Right renal cortex interstitium (tissue), 3 donors: ENCODE data around the gene PEX14. TPM values are rescaled to one million over a fixed set of nuclear protein-coding genes. Genes with fewer than 3 reads are reported as not detected.

Experiments
- DNase-seq, 3 donors: peaks; one replicate each; pipeline ENCODE4 v3.0.0-alpha.2; 2013; ENCODE audit warnings: low read depth in 3 of 3, low spot score in 2 of 3
- polyA plus RNA-seq, 3 donors: library from polyadenylated mRNA; unstranded; fragments of 120-200 nt; gene quantifications; one replicate each; pipeline ENCODE4 v1.2.1, GENCODE V29; 2013; ENCODE audit not compliant: insufficient read length in 3 of 3

PEX14 gene
- polyA plus RNA-seq, 3 donors = 19.2 to 20.4 (median 19.5) TPM

GRCh38 chr1:10674700-10675609 is 200.2 kb downstream of the PEX14 start:
- DNase-seq = no peak

DNA sequence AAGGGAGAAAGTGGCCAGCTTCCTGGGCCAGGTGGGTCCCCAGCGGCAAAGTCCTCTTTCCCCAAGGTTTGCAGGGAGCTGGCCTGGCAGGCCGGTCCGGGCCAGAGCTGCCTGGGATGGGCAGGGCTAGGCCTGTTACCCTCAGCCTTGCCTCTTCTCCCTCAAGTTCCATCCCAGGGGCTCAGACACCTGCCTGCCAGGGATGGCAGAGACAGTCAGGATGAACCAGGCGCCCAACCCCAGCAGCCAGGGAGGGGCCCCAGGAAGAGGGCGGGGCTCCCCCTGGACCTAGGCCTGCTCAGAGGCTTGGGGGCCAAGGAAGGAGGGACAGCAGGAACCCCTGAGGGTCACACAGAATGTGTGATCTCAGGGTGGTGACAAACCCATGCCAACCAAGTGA is 201.1 kb downstream of the PEX14 start:
- DNase-seq = no peak

DNA sequence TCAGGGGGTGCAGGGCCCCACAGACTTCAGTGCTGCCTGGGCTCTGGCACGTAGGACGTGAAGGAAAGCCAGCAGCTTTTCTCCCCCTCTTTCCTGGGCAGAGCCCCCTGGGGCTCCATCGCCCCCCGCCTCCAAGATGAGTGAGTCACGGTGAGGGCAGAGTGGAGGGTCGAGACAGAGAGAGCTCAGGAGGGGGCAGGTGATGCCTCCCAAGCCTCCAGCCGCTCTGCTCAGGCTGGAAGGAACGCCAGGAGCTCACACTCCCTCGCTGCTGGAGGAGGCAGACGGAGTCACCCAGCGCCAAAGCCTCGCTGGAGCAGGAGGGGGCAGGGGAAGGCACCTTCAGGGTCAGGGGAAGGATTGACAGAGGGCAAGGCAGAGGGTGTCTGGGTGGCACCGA is 202.2 kb downstream of the PEX14 start:
- DNase-seq = no peak

DNA sequence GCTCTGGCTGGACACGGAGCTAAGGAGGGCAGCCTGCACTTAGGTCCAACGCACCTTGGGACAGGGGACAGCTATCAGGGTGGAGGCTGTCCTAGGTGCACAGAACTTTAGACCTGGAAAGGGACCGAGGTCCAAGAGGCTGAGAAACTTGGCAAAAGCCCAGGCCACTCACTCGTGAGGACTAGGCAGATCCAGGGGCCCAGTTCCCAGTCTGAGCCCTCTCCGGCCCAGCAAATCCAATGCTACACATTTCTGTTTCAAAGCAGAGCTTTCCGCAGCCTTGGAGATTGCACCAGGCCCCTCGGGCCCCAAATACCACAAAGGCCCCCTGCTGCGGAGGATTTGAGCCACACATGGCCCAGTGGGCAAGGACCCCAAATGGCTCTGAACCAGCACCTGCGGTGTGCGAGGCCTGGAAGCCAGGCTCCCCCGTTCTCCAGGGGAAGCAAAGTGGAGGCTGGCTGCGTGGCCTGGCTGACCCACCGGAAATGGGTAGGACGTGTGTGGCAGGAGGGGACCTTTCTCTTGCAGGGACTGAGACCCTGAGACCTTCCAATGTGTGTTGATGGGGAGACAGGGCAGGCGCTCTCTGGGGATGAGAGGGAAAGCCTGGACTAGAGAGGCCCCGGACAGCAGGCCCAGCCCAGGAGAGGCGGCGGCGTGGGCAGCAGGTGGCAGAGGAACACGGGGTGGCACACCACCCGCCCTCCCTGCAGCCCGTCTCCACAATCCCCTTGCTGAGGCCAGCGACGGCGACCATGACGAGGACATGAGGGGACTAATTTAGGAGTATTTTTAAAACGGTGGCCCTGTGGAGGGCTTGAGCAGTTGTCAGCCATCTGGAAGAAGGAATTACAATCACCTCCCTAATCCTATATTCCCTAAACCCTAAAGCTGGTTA is 203.0 kb downstream of the PEX14 start:
- DNase-seq = no peak

- no peak for DNase-seq
Observed at GRCh38 chr1:10678402-10678801, 203.7 kb downstream of the PEX14 start.

DNA sequence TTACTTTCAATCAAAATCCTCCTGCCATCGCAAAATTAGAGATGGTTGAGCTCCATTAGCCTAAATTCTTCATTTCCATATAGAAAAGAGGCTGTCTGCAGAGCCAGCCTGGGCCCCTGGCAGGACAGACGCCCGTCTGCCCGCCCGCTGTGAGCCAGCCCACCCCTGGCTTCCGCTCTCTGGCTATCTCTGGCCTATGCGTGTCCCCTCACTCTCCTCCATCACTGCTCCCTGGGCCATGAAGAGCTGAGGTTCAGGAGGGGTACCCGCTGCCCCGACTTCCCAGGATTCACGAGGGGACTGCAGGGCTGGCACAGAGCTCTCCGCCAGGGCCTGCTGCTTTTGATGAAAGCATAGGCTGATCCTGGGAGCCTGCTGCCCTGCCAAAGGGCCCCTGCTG is 204.1 kb downstream of the PEX14 start:
- DNase-seq = no peak

GRCh38 chr1:10679496-10680220 is 204.9 kb downstream of the PEX14 start:
- DNase-seq = no peak

Other genes starting within 250 kb of the PEX14 start
- 100 to 1,000 TPM; 182 to 201 (median 192) TPM for gene PGD, start 75.9 kb upstream of the PEX14 start, polyA plus RNA-seq
- gene CENPS, start 44.5 kb upstream of the PEX14 start, polyA plus RNA-seq = 10 to 100 TPM; 35.3 to 40.7 (median 37.6) TPM
- gene CORT, start 24.9 kb upstream of the PEX14 start, polyA plus RNA-seq = under 1 TPM; 0.74 to 0.91 (median 0.76) TPM
- 10 to 100 TPM; 42.4 to 46.0 (median 43.3) TPM for gene DFFA, start 2.4 kb upstream of the PEX14 start, polyA plus RNA-seq